ENCODE results near the gene TMEM132D.

The TMEM132D gene

DNA sequence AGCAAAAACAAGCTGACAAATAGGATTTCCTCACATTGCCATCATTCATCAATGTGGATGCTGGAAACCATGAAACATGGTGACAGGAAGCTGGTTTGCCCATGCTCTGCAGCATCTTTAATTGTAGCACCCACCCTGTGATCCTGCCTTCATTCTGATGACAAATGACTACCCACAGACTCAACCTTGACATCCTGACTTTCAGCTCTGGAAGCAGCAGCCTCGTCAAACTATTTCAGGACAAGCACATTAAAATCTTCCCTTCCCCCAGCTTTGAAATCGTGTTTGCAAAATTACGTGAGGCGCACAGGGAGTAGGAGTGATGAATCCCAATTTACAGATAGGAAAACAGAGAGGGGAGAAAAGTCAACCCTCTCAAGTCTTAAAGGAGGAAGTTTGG is 765.0 kb downstream of the TMEM132D start:
- no peak for FAIRE-seq

DNA sequence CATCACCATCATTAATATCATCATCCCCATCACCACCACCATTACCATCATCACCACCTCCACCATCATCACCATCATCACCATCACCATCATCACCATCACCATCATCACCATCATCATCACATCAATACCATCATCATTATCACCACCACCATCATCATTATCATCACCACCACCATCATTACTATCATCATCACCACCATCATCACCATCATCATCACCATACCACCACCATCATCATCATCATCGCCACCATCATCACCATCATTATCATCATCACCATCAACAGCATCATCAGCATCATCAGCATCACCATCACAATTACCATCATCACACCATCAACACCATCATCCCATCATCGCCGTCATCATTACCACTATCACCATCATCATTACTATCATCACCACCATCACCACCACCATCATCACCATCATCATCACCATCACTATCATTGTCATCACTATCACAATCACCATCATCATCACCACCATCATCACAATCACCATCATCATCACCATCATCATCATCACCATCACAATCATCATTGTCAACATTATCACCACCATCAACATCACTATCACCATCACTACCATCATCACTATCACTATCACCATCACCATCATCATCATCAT is 767.0 kb downstream of the TMEM132D start:
- FAIRE-seq, result no peak

DNA sequence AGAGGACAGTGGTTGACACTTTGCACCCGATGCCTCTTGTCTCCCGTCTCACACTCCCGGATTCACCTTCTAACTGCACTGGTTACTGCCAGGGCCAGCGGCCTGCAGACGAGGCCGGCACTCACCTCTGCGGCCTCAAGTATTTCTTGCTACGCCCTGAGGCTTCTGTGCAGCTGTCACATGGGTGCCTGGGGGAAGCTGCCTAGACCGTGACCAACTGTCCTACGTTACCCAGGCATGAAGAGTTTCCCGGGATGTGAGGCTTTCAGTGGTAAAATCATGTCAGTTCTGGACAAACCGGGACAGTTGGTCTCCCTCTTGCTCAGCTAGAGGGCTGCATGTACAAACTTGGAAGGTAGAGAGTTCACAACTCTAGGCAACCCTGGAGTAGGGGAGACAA is 776.1 kb downstream of the TMEM132D start:
- FAIRE-seq, result no peak

DNA sequence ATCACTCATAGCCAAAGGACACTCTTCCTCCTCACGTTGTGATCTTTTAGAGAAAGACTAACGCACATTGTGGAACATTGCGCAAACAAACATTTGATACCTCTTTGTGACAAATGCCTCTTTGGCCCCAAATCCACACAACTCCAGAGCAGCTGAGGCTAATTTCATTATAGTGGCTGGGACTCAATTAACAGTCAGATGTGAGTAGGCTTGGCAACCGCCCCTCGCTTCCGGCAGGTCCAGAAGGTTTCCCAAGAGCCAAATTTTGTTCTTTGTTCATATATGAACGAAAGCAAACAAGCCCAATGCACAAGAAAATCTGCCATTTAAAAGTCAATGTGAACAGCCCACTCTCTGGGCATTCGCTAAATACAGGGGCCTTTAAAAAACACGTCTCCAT is 776.6 kb downstream of the TMEM132D start:
- no peak for FAIRE-seq

DNA sequence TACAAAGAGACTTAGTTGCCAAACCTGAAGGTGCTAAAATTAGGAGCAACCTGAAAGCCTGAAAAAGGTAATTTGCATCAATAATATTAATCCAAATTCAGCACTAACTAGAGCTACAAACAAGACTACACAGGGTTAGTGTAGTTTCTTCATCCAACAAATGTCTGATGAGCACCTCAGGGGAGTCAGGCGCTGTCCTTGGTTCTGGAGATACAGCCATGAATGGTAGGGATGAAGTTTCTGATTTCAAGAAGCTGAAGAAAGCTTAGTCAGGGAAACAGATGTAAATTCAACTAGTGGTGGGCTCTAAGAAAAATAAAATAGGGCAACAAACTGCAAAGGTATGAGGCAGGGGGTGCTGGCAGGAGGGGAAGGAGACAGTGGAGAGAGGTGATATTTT is 784.3 kb downstream of the TMEM132D start:
- no peak for FAIRE-seq

DNA sequence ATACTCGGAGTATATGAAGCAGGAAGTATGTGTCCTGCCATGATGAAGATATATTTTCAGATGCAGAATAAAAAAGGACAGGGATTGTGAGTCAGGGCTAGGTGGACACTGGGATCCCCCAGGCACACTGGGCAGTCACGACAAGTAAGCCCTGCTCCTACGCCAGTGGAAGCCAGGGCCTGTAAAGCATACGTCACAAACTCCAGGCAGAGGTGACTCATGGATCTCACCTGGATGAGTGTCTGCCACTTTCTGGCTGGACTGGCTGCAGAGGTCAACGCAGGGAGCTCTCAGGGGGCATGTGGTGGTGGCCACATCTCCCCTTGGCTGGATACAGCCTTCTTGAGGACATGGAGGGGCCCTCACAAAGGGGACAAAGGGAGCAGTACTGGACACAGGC is 788.3 kb downstream of the TMEM132D start:
- FAIRE-seq, result no peak

DNA sequence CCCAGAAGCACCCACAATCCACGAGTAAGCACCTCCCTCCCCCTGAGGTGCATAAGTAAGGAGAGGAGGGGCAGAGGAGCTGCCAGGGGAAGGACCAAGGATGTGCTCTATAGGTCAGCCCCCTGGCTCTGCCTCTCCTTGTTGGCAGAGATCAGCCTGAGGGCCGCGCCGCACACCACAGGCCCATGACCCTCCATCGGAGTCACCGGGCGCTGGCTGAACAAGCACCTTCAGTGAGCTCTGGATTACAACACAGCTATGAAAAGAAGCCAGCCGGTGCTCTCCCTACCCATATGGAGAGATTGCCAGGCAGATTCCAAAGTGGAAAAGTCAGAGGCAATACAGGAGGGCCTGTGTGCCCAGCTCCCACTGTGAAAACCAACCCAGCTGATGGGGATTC is 793.2 kb downstream of the TMEM132D start:
- no peak for FAIRE-seq

DNA sequence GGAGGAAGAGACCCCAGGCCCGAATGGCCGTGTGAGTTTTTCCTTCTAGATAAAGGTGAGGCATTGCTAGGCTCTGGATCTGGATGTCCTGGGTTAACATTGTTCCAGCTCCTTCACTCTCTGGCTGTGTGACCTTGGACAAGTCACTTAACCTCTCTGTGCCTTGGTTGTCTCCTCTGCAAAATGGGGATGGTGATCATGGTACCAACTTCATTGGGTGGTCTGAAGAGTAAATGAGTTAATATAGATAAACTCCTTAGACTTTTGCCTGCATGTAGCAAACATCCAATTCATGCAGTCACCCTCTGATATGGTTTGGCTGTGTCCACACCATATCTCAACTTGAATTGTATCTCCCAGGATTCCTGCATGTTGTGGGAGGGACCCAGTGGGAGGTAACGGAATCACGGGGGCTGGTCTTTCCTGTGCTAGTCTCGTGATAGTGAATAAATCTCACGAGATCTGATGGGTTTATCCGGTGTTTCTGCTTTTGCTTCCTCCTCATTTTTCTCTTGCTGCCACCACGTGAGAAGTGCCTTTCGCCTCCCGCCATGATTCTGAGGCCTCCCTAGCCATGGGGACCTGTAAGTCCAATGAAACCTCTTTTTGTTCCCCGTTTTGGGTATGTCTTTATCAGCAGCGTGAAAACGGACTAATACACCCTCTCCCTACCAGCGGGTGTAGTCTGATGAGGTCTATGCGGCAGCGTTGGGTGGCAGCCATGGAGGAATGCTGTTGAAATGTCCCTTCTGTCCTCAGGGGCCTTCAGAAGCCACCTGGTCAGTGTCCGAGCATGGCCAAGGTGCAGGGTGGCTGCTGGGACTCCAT is 794.4 kb downstream of the TMEM132D start:
- FAIRE-seq, result no peak

DNA sequence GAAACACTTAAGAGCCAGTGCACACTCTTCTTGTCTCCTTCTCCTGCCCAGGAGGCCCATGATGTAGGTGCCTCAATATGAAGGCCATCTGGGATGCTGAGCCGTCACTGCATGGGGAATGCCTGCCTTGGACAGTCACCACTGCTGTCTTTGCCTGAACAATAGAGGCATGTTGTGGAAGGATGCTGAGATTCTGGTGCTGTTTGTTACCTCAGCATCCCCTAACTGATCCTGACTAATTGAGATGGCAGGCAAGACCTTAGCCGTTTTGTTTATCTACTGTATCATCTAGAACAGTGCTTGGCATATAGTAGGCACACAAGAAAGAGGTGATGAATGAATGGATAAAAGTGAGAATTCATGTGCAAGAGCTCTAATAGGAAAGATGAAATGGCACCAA is 797.1 kb downstream of the TMEM132D start:
- FAIRE-seq, result no peak

DNA sequence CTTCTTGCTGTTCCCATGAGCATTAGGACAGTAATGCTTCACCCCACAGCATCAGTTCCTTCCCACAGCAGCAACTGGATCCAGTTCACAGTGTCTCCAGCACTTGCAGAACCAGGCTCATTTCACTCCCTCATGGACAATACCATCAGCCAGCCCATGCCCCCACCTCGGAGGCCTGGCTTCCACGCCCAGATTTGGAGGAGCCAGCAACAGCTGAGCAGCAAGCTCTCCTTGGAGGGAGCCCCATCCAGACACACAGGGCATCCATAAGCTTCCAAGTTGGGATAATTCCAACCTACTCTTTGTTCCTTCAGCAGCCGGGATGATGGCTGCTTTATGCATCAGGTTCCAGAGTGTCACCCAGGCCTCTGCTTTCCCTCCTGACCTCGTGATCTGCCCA is 800.6 kb downstream of the TMEM132D start:
- no peak for FAIRE-seq

DNA sequence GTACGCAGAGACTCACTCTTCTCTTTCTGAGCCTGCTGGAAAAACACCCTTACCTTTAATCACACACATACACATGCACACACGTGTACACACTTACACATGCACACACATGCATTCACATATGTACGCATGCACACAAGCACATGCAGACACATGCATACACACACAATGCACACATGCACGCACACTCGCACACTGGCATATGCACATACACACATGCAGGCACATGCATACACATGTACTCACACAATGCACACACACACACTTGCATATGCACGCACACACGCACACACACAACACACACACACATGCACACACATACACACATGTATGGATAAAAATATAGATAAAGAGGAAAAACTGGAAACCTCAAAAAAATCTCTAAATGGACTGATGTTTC is 801.6 kb downstream of the TMEM132D start:
- FAIRE-seq, result no peak

DNA sequence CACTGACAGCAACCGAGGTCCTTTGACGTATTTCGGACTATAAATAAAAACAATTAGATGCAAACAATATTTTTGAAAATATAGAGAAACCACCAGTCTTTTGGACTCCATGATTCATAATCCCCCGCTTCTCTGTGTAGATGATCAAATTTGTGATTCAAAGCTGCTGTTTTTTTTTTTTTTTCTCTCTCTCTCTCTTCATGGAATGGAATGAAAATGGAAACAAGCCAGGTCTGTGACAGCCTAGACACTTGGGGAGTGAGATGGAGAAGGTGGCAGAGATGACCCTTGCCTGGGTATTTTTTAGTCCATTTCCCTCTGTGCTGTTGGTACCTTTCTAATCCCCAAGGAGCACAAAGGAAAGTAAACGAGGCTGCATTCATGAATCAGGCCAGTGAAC is 802.0 kb downstream of the TMEM132D start:
- FAIRE-seq, result no peak

DNA sequence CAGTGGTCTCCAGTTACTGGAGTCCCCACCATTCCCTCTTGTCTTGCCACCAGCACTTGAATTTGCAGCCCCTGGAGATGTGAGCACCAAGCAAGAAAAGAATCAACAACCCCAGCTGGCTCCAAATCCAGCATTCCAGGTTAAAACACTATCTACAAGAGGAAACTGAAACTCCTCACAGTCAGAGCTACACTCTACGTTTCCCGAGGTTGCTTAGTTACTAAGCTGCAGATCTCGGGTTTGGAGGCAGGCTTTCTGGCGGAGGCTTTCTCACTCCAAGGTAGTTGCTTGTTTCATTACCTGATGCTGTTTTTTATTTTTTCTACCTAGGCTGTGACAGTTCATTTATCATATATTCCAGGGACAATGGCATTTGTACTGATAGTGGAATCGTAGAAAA is 802.4 kb downstream of the TMEM132D start:
- FAIRE-seq, result no peak

DNA sequence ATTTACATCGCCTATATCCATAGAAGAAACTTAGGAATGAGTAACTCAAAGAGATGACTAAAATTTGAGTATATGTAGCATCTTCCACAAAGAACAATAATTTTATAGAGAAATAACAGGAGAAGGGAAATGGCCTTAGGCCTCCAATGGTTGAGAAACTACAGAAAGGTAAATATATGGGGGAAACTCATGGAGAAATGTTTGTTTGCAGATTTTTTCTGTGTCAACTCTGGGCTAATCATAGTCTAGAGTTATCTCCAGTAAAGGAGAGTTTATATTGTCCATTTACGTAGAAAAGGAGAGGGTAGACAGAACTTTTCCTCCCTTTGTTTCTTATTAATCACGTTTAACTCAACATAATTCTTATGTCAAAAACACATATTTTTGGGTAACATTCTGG is 806.4 kb downstream of the TMEM132D start:
- FAIRE-seq, result no peak

DNA sequence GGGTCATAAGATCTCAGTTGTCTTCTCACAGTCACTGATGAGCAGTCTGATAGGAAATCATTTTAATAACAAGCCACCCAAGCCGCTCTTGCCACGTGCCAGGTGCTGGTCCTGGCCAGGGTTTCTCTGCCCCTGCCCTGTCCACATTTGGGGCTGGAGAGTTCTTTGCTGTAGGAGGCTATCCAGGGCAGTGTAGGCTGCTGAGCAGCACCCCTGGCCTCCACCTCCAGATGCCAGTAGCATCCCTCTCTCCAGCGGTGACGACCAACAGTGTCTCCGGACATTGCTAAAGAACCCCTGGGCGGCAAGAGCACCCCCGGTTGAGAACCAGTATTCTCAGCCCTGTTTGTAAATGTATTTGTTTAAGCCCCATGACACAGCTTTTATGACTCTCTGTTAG is 806.9 kb downstream of the TMEM132D start:
- no peak for FAIRE-seq

DNA sequence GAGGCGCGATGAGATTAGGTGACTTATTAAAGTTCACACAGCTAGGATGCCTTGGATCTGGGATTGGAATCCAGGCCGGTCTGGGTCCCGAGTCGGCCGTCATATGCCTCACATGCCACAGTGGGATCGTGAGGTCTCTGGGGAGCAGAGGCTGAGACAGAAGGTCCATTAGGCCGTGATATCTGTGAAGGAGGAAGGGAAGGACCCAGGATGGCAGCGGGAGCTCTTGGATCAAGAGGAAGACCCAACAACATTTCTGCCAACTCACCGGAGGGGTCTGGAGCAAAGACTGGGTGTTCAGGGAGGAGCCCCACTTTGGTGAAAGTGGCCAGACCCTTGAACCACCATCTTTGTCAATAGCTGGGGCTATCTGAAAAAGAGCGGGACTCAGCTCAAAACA is 807.6 kb downstream of the TMEM132D start:
- FAIRE-seq, result no peak

DNA sequence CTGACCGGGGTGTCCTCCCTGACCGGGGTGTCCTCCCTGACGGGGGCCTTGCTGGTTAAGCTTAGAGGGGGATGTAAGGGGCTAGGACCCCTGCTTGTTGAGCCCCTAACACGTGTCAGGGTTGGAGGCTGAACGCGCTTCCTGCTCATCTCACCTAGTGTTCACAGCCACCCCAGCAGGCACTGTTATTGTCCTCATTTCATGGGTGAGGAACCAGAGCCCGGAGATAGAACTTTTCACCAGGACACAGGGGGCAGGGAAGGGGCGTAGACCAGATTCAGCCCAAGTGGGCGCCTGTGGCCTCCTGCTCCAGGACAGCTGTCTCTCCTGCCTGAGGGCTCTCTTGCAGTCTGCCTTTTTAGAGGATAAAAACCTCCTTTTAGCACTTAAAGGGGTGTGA is 814.2 kb downstream of the TMEM132D start:
- FAIRE-seq, result no peak

DNA sequence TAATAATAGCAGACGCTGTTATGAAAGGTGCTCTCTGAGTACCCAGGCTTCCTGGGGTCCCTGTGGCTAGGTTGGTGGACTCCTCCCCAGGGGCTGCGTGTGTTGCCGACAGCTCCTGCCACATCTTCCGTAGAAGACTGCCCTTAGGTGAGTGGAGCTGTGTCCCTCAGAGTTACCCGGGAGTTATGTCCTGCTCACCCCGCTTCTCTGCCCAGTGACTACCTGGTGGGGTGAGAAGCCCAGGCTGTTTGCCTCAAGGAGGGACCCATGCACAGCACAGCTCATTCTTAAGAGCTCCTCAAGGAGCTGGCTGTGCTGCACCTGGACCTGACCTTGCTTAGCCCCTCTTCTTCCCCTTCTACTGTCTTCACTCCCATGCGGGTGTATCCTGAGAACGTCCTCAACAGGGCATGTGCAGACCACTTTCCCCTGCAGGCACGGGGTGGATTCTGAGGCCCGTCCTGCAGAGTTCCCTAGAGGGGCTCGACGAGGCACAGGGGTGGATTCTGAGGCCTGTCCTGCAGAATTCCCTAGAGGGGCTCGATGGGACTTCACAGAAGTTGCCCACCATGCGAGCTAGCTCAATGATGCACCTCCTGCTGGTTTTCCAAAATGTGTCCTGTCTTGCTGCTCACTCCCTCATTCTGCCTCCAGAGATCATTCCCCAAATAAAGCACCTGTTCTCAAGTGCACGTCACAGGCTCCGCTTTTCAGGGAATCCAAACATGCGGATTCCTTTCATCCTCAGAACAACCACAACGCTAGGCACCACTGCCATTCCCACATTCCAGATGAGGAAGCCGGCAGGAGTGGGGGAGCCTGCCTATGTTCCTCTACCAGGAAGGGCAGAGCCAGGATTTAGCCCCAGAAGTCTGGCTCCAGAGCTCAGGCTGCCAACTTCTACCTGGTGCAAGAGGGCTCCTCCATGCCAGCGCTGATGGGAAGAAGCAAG is 818.7 kb downstream of the TMEM132D start:
- no peak for FAIRE-seq

DNA sequence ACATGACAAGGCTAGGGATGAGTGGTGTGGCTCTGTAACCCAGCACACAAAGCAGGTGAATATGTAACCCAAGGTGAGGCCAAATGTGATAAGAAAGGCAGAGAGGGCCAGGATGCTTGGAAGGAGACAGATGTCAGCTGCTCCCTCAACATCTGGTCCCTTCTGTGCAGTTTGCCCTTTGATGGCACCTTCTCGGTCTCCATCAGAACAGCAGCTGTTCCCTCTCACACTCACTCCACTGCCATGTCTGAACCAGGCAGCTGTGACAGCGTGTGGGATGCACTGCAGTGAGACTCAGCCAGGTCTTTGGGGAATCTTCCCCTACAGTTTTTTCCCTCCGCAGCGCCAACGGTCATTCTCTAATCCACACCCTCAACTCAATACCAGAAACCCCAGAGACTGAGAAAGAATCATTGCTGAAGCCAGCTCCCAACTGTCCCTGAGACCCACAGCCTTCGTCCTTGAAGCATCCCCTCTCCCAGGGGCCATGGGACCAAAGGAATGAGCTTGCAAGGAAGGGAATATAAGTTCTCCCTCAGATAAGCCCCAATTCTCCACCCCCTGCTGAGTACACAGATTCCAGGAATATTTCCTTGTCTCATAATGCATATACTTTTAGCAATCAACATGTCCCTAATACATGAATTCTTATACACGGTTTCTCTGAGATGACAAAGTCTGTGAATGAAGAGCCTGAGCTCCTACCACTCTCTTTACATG is 820.5 kb downstream of the TMEM132D start:
- FAIRE-seq, result no peak

DNA sequence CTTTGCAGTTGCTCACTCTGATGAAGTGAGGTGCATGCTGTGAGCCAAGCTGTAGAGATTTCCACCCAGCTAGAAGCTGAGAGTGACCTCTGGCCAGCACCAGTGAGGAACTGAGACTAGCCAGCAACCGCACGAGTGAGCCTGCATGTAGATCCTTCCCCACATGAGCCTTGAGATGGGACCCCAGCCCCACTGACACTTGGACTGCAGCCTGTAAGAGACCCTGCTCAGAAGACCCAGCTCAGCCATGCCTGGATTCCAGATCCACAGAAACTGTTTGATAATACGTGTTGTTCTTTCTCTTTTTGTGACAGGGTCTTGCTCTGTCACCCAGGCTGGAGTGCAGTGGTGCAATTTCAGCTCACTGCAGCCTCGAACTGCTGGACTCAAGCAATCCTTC is 821.4 kb downstream of the TMEM132D start:
- no peak for FAIRE-seq

DNA sequence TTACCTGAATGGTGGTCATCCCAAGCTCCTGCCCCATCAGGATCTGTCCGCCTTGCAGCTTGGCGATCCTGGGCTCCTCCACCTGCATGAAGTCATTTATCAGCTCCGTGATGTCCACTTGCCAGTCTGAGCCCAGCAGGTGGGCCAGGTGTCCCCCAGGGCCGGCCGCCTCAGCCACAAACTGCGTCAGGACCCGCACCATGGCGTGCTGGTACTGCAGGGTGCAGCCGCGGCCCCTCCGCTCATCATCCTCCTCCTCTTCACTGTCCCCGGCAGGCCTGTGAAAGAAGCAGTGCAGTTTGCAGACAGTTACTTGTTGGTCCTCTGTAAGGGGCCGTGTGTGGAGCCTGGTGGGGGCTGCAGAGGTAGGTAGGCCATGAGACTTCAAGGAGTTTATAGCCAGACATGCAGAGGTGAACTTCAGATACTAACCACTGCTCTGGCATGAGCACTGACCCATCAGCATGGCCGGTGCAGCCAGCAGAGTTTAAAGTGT is 822.0 kb downstream of the TMEM132D start:
- no peak for FAIRE-seq

DNA sequence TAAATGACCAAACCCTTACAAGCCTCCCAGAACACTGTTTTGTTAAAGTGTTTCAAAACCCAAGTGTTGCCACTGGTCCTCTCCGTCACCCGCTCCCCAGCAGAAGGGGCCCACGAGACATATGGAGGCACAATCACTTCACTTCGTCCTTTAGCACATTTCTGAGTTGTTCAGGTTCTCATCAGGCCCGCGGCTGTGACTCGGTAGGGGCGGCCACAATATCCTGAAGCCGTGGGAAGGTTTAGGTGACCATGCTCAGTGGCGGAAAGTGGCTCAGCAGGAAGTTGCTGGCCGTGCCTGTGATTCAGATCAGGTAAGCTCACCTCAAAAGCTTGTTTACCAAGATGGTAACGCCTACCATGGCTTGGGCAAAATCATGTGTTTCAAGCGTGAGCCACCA is 823.0 kb downstream of the TMEM132D start:
- no peak for FAIRE-seq

DNA sequence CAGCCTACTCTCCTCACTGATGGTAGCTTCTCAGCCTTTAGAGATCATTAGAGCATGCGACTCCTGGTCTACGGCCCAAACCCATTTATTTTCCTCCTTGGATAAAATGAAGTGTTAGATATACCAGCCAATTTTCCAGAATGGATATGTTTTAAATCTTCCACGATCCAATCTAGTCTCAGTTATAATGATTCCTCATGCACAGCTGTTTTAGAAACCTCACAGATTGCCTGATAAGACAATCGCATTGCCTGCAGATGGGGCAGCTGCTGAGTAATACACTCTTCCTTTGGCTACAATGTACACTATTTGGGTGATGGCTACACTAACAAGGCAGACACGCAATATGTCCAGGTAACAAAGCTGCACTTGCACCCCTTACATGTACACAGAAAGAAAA is 823.4 kb downstream of the TMEM132D start:
- FAIRE-seq, result no peak

Data from G401.6 (cell line).